K562 (cell line): Measurements from ENCODE around the gene RASGEF1C. TPM values are rescaled to one million over a fixed set of nuclear protein-coding genes. Genes with fewer than 3 reads are reported as not detected.

Source experiments
- ARID1B ChIP-seq: fragments of 450-650 bp; IDR thresholded peaks from 2 replicates; pipeline ENCODE4 v1.6.1; 2016; ENCODE audit warnings: antibody characterized with exemption, mild to moderate bottlenecking, inconsistent platforms
- ATF7 ChIP-seq: fragments of 450-650 bp; IDR thresholded peaks from 2 replicates; pipeline ENCODE4 v1.7.1; 2014; ENCODE audit warnings: mild to moderate bottlenecking, moderate library complexity
- CREM ChIP-seq: IDR thresholded peaks from 2 replicates; pipeline ENCODE4 v1.6.1; 2014; ENCODE audit warnings: antibody characterized with exemption, low read depth
- HDAC3 ChIP-seq: fragments of 450-650 bp; IDR thresholded peaks from 2 replicates; pipeline ENCODE4 v1.6.1; 2018; ENCODE audit warnings: borderline replicate concordance, mild to moderate bottlenecking, moderate library complexity; ENCODE audit not compliant: partially characterized antibody
- HNRNPH1 ChIP-seq: fragments of 200-400 bp; formaldehyde crosslinking; optimal IDR thresholded peaks from 2 replicates; pipeline ENCODE3; 2017; ENCODE audit warnings: low read depth, mild to moderate bottlenecking, low read length, moderate library complexity
- MCM5 ChIP-seq: fragments of 450-650 bp; IDR thresholded peaks from 2 replicates; pipeline ENCODE4 v1.6.1; 2016; ENCODE audit warnings: low read depth
- NCOA2 ChIP-seq, 2 experiments: fragments of 450-650 bp; IDR thresholded peaks; 2 replicates each; pipeline ENCODE4 v1.6.1; 2018; ENCODE audit warnings: mild to moderate bottlenecking in 2 of 2, moderate library complexity in 1 of 2; ENCODE audit not compliant: partially characterized antibody in 2 of 2
- NR2C2 ChIP-seq, 2 experiments: fragments of 200-800 bp in 1 of 2; sonication (Bioruptor generic) in 1 of 2; sonication (generic) in 1 of 2; formaldehyde crosslinking in 1 of 2; IDR thresholded peaks; 2 replicates each; pipeline versions ENCODE4 v1.6.1 to v1.8.0; 2016 to 2022; ENCODE audit warnings: mild to moderate bottlenecking in 1 of 2, missing compliant biosample characterization in 1 of 2, missing genetic modification characterization in 1 of 2, missing genetic modification reagents in 1 of 2
- SMAD4 ChIP-seq: fragments of 250-450 bp; sonication (Bioruptor Pico); conservative IDR thresholded peaks from 2 replicates; pipeline ENCODE4 v1.8.0; 2021; ENCODE audit warnings: inconsistent platforms, mild to moderate bottlenecking, moderate library complexity
- SREBF2 ChIP-seq: sonication (generic); formaldehyde crosslinking; IDR thresholded peaks from 2 replicates; pipeline ENCODE4 v1.4.0; 2020; ENCODE audit warnings: mild to moderate bottlenecking, missing genetic modification reagents
- ZBTB9 ChIP-seq: fragments of 450-650 bp; formaldehyde crosslinking; IDR thresholded peaks from 2 replicates; pipeline ENCODE4 v1.4.0; 2020; ENCODE audit warnings: mild to moderate bottlenecking, moderate library complexity
- ZNF143 ChIP-seq: sonication (generic); formaldehyde crosslinking; IDR thresholded peaks from 2 replicates; pipeline ENCODE4 v1.9.0; 2022; ENCODE audit warnings: mild to moderate bottlenecking, missing genetic modification reagents
- ZNF3 ChIP-seq: fragments of 250-450 bp; sonication (Bioruptor Pico); IDR thresholded peaks from 2 replicates; pipeline ENCODE4 v1.5.0; 2021; ENCODE audit warnings: mild to moderate bottlenecking, moderate library complexity
- ZNF551 ChIP-seq: fragments of 250-450 bp; sonication (Bioruptor Pico); IDR thresholded peaks from 2 replicates; pipeline ENCODE4 v1.5.0; 2021; ENCODE audit warnings: mild to moderate bottlenecking, moderate library complexity
- polyA plus RNA-seq, 8 experiments: library from polyadenylated mRNA; depleted of rRNA in 4 of 8; stranded (reverse) in 5 of 8; unstranded in 3 of 8; fragments of >200 nt; fragmentation: Nextera tagmentation in 2 of 8; fragmentation: Illumina TruSeq in 1 of 8; extraction: Ambion mirVana in 2 of 8; extraction: Trizol in 1 of 8; gene quantifications; 2 replicates each; pipeline versions ENCODE4 v1.2.1 to v1.2.3, GENCODE V29; 2011 to 2014; ENCODE audit warnings: inconsistent platforms in 1 of 8, missing spikeins in 1 of 8
- total RNA-seq, 7 experiments: library from RNA; depleted of rRNA in 6 of 7; stranded (reverse); fragments of >200 nt in 6 of 7; fragmentation: Illumina TruSeq in 2 of 7; extraction: Trizol in 2 of 7; gene quantifications; 2 replicates each; pipeline versions ENCODE4 v1.2.1 to v1.2.3, GENCODE V29; 2011 to 2021; ENCODE audit warnings: low replicate concordance in 1 of 7
- TF ChIP-seq, protein P1 (sequence below): fragments of 250-450 bp; sonication (Bioruptor Pico); IDR thresholded peaks from 2 replicates; pipeline ENCODE4 v1.5.0; 2021; ENCODE audit warnings: mild to moderate bottlenecking, borderline replicate concordance
- TF ChIP-seq, protein P2 (sequence below): sonication (generic); formaldehyde crosslinking; IDR thresholded peaks from 2 replicates; pipeline ENCODE4 v1.9.0; 2022; ENCODE audit warnings: mild to moderate bottlenecking, missing genetic modification reagents
- TF ChIP-seq, protein P3 (sequence below): sonication (generic); formaldehyde crosslinking; IDR thresholded peaks from 2 replicates; pipeline ENCODE4 v1.8.1; 2023; ENCODE audit warnings: mild to moderate bottlenecking, missing genetic modification reagents
- TF ChIP-seq, protein P4 (sequence below): fragments of 250-450 bp; sonication (Bioruptor Pico); IDR thresholded peaks from 2 replicates; pipeline ENCODE4 v1.5.0; 2020; ENCODE audit warnings: mild to moderate bottlenecking, borderline replicate concordance

RASGEF1C gene
- total and polyA plus RNA-seq, 9 of the 15 experiments (the other 6 are each of a cell fraction or from before 2014, with no cell fraction given): 0.04 to 1.1 (median 0.21) TPM; not detected in 4

- TF ChIP-seq, protein P1, sequence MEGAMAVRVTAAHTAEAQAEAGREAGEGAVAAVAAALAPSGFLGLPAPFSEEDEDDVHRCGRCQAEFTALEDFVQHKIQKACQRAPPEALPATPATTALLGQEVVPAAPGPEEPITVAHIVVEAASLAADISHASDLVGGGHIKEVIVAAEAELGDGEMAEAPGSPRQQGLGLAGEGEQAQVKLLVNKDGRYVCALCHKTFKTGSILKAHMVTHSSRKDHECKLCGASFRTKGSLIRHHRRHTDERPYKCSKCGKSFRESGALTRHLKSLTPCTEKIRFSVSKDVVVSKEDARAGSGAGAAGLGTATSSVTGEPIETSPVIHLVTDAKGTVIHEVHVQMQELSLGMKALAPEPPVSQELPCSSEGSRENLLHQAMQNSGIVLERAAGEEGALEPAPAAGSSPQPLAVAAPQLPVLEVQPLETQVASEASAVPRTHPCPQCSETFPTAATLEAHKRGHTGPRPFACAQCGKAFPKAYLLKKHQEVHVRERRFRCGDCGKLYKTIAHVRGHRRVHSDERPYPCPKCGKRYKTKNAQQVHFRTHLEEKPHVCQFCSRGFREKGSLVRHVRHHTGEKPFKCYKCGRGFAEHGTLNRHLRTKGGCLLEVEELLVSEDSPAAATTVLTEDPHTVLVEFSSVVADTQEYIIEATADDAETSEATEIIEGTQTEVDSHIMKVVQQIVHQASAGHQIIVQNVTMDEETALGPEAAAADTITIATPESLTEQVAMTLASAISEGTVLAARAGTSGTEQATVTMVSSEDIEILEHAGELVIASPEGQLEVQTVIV (CRISPR knock-in tag): no peak
- no peak for TF ChIP-seq MCM5
- peak in 1 of 2 experiments; percentile 48 for TF ChIP-seq NCOA2 (IDR thresholded peaks at IDR 0.05; ENCODE audit: partially characterized antibody in 2 of 2)
- TF ChIP-seq, protein P2, sequence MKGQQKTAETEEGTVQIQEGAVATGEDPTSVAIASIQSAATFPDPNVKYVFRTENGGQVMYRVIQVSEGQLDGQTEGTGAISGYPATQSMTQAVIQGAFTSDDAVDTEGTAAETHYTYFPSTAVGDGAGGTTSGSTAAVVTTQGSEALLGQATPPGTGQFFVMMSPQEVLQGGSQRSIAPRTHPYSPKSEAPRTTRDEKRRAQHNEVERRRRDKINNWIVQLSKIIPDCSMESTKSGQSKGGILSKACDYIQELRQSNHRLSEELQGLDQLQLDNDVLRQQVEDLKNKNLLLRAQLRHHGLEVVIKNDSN: no peak
- 0 out of 2 replicates have a peak, but pooled peaks have one; percentile 58 for TF ChIP-seq CREM
- TF ChIP-seq SMAD4 (CRISPR knock-in tag): peak; percentile 95
- no peak for TF ChIP-seq NR2C2 (CRISPR knock-in tag; IDR thresholded peaks at IDR 0.05)
- peak; percentile 67 for TF ChIP-seq NR2C2 (tag; IDR thresholded peaks at IDR 0.05)
- no peak for TF ChIP-seq ZNF551 (CRISPR knock-in tag)
- no peak for TF ChIP-seq HNRNPH1
- TF ChIP-seq HDAC3: peak; percentile 88
- TF ChIP-seq SREBF2: no peak
- peak; percentile 99 for TF ChIP-seq ARID1B
- TF ChIP-seq ZNF3 (CRISPR knock-in tag): no peak
- TF ChIP-seq ATF7: peak; percentile 82
- no peak for TF ChIP-seq ZNF143 (CRISPR knock-in tag)
- TF ChIP-seq, protein P3, sequence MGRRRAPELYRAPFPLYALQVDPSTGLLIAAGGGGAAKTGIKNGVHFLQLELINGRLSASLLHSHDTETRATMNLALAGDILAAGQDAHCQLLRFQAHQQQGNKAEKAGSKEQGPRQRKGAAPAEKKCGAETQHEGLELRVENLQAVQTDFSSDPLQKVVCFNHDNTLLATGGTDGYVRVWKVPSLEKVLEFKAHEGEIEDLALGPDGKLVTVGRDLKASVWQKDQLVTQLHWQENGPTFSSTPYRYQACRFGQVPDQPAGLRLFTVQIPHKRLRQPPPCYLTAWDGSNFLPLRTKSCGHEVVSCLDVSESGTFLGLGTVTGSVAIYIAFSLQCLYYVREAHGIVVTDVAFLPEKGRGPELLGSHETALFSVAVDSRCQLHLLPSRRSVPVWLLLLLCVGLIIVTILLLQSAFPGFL (CRISPR knock-in tag): no peak
- TF ChIP-seq ZBTB9: no peak
- TF ChIP-seq, protein P4, sequence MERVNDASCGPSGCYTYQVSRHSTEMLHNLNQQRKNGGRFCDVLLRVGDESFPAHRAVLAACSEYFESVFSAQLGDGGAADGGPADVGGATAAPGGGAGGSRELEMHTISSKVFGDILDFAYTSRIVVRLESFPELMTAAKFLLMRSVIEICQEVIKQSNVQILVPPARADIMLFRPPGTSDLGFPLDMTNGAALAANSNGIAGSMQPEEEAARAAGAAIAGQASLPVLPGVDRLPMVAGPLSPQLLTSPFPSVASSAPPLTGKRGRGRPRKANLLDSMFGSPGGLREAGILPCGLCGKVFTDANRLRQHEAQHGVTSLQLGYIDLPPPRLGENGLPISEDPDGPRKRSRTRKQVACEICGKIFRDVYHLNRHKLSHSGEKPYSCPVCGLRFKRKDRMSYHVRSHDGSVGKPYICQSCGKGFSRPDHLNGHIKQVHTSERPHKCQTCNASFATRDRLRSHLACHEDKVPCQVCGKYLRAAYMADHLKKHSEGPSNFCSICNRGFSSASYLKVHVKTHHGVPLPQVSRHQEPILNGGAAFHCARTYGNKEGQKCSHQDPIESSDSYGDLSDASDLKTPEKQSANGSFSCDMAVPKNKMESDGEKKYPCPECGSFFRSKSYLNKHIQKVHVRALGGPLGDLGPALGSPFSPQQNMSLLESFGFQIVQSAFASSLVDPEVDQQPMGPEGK (CRISPR knock-in tag): peak; percentile 66; the same call in 1 of the 2 replicates
Measured at GRCh38 chr5:180093651-180094382, 115.2 kb downstream of the RASGEF1C start (continued).
